NB4 (cell line): ENCODE measurements around the gene EXD1.
A peak's percentile ranks its signal among the peaks of the same experiment; 100 is the strongest.
"Not testable (repeated sequence)": the region's sequence is repeated elsewhere in the genome, so short reads cannot be mapped to it uniquely, and the experiment has no call there.

Experiments
- DNase-seq: peaks from one replicate; pipeline ENCODE4 v3.0.0; 2010; ENCODE audit warnings: low read depth
- H3K4me3 ChIP-seq: one replicate; pipeline ENCODE4 v1.5.1; 2011; ENCODE audit warnings: mild to moderate bottlenecking, low read depth, low read length, moderate library complexity
- CTCF ChIP-seq: IDR thresholded peaks from one replicate; pipeline ENCODE4 v1.5.1; 2012; ENCODE audit warnings: low read depth, low read length
- MAX ChIP-seq: IDR thresholded peaks from 2 replicates; pipeline ENCODE4 v1.6.1; 2011; ENCODE audit warnings: low read depth, low read length
- MYC ChIP-seq: IDR thresholded peaks from 2 replicates; pipeline ENCODE4 v1.6.1; 2011; ENCODE audit warnings: low read depth, low read length
- POLR2A ChIP-seq: IDR thresholded peaks from 2 replicates; pipeline ENCODE4 v1.6.1; 2011; ENCODE audit warnings: mild to moderate bottlenecking; ENCODE audit not compliant: insufficient read length; ENCODE audit errors: extremely low read depth

EXD1 gene

GRCh38 chr15:41256103-41256502 lies 25.5 kb upstream of the EXD1 start:
- no peak overlapping the region for H3K4me3 ChIP-seq
- TF ChIP-seq MAX (no peak), POLR2A (no peak), CTCF (no peak), MYC (no peak)

GRCh38 chr15:41254560-41254959 lies 24.0 kb upstream of the EXD1 start:
- TF ChIP-seq MAX: no peak
- no peak for TF ChIP-seq MYC
- TF ChIP-seq CTCF: no peak
- TF ChIP-seq POLR2A: no peak
- H3K4me3 ChIP-seq: peak overlapping the region; percentile 16
- peak; percentile 79 for DNase-seq

More at GRCh38 chr15:41256103-41256502, 25.5 kb upstream of the EXD1 start:
- no peak for DNase-seq

GRCh38 chr15:41251411-41251810 lies 20.9 kb upstream of the EXD1 start:
- no peak for TF ChIP-seq POLR2A
- DNase-seq: no peak
- H3K4me3 ChIP-seq: no peak overlapping the region

- not testable (repeated sequence) for H3K4me3 ChIP-seq, DNase-seq
Observed at GRCh38 chr15:41250745-41251144, 20.2 kb upstream of the EXD1 start.

- no peak for DNase-seq
- no peak overlapping the region for H3K4me3 ChIP-seq
- TF ChIP-seq POLR2A: no peak
- no peak for TF ChIP-seq MYC
- TF ChIP-seq CTCF: no peak
- no peak for TF ChIP-seq MAX
Observed at GRCh38 chr15:41241221-41241964, 10.8 kb upstream of the EXD1 start.

- H3K4me3 ChIP-seq: no peak overlapping the region
- DNase-seq: no peak
- TF ChIP-seq POLR2A (no peak), MYC (no peak), CTCF (no peak)
Observed at GRCh38 chr15:41238100-41238499, 7.5 kb upstream of the EXD1 start.

- no peak for DNase-seq
- TF ChIP-seq MYC (no peak), POLR2A (no peak), CTCF (no peak), MAX (no peak)
- no peak overlapping the region for H3K4me3 ChIP-seq
Observed at GRCh38 chr15:41235929-41236328, 5.4 kb upstream of the EXD1 start.

- H3K4me3 ChIP-seq, DNase-seq: not testable (repeated sequence)
Observed at GRCh38 chr15:41235228-41235627, 4.7 kb upstream of the EXD1 start.
